ENCODE measurements around the gene IL22RA1.

- TF ChIP-seq, protein P1, sequence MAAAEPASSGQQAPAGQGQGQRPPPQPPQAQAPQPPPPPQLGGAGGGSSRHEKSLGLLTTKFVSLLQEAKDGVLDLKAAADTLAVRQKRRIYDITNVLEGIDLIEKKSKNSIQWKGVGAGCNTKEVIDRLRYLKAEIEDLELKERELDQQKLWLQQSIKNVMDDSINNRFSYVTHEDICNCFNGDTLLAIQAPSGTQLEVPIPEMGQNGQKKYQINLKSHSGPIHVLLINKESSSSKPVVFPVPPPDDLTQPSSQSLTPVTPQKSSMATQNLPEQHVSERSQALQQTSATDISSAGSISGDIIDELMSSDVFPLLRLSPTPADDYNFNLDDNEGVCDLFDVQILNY (CRISPR knock-in tag; IDR thresholded peaks at IDR 0.05), result no peak
- TF ChIP-seq IRF1 (CRISPR knock-in tag; IDR thresholded peaks at IDR 0.05), result no peak
- no peak for TF ChIP-seq TEAD1 (CRISPR knock-in tag; IDR thresholded peaks at IDR 0.05)
These were observed 32.2 kb downstream of the IL22RA1 start for GRCh38 chr1:24110642-24111261.
